T1000 (cell line): ENCODE results near the gene MRPS5.
"Not testable (repeated sequence)": the region's sequence is repeated elsewhere in the genome, so short reads cannot be mapped to it uniquely, and the experiment has no call there.

Experiments
- DNase-seq: peaks from one replicate; lab custom pipeline; 2025; ENCODE audit warnings: mixed read lengths; lab: John Stamatoyannopoulos, UW

The MRPS5 gene

GRCh38 chr2:95047629-95048510 lies 73.7 kb downstream of the MRPS5 start:
- DNase-seq = no peak

- no peak for DNase-seq
Measured at GRCh38 chr2:95046371-95047112, 75.1 kb downstream of the MRPS5 start.

- no peak for DNase-seq
Measured at GRCh38 chr2:95044601-95045000, 77.0 kb downstream of the MRPS5 start.

GRCh38 chr2:95043300-95044093 lies 78.1 kb downstream of the MRPS5 start:
- DNase-seq = no peak

- DNase-seq = no peak
Measured at GRCh38 chr2:95042472-95043271, 78.9 kb downstream of the MRPS5 start.

GRCh38 chr2:95041824-95042442 lies 79.7 kb downstream of the MRPS5 start:
- DNase-seq = no peak

GRCh38 chr2:95041060-95041823 lies 80.4 kb downstream of the MRPS5 start:
- DNase-seq = no peak

GRCh38 chr2:95040426-95040825 lies 81.2 kb downstream of the MRPS5 start:
- DNase-seq = no peak

GRCh38 chr2:95039978-95040377 lies 81.6 kb downstream of the MRPS5 start:
- DNase-seq = no peak

GRCh38 chr2:95039363-95039762 lies 82.2 kb downstream of the MRPS5 start:
- DNase-seq = no peak

- DNase-seq = no peak
Measured at GRCh38 chr2:95038635-95039298, 82.8 kb downstream of the MRPS5 start.

- DNase-seq = not testable (repeated sequence)
Measured at GRCh38 chr2:95037841-95038585, 83.6 kb downstream of the MRPS5 start.

- DNase-seq = no peak
Measured at GRCh38 chr2:95037384-95037839, 84.2 kb downstream of the MRPS5 start.

GRCh38 chr2:95036596-95037383 lies 84.8 kb downstream of the MRPS5 start:
- DNase-seq = no peak
